ENCODE measurements around the gene DGKI.

- TF ChIP-seq GATA2 (IDR thresholded peaks at IDR 0.05; ENCODE audit: low read depth, low read length) (no peak), GATA3 (IDR thresholded peaks at IDR 0.05; ENCODE audit: low read depth, low read length) (no peak)
These were observed 515.4 kb downstream of the DGKI start for GRCh38 chr7:137331378-137331777.

Measured in SH-SY5Y (cell line).